ENCODE results near the gene BRD7.
"Not testable (repeated sequence)": the region's sequence is repeated elsewhere in the genome, so short reads cannot be mapped to it uniquely, and the experiment has no call there.

Gene BRD7

DNA sequence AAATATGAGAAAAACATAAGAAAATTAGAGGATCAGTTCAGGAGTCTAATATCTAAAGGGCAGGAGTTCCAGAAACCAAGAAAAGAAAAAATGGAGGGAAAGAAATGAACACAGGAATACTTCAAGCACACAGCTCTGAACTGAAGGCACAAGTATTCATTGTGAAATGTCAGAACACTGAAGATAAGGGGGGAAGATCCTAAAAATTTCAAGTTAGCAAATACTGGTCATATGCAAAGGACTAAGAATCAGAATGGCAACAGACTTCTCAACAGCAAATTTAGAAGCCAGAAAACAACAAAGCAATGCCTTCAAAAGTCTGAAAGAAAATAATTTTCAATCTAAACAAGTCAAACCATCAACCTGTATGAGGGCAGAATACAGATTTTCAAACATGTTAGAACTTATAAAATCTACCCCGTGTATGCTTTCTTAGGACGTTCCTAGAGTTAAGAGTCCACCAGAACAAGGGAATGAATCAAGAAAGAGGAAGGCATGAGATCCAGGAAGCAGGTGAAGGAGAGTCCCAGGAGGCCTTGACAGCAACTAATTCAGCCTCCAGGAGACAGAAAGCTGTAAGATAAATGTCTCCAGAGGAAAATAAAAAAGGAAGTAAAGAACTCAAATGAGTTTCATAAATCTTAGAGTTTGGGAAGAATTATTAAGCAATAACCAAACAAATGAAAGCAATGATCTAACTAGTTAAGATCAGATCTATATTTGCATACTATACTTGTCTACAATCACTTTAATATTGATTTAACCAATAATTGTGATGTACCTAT, 2.8 kb downstream of the BRD7 start:
- DNase-seq, result peak; percentile 56
- in situ Hi-C loops (cut with MboI; ENCODE audit: low pct_unique_long_range_greater_than_20kb, low sequenced_read_pairs), result no loop called here

DNA sequence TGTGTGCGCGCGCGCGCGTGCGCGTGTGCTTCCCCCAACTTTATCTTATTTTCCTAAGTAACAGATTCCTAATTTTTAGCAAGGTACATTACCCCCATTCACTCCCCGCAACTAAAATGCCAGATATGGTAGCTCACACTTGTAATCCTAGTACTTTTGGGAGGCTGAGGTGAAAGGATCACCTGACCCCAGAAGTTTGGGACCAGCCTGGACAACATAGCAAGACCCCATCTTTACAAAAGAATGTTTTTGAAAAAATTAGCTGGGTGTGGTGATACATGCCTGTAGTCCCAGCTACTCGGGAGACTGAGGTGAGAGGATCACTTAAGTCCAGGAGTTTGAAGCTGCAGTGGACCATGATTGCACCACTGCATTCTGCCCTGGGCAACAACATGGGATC, 5.1 kb downstream of the BRD7 start:
- in situ Hi-C loops (cut with MboI; ENCODE audit: low pct_unique_long_range_greater_than_20kb, low sequenced_read_pairs), result no loop called here
- DNase-seq, result no peak

- in situ Hi-C loops (cut with MboI; ENCODE audit: low pct_unique_long_range_greater_than_20kb, low sequenced_read_pairs), result no loop called here
- no peak for DNase-seq
These were observed 8.0 kb downstream of the BRD7 start for GRCh38 chr16:50360779-50361178.

- DNase-seq, result no peak
- in situ Hi-C loops (cut with MboI; ENCODE audit: low pct_unique_long_range_greater_than_20kb, low sequenced_read_pairs), result no loop called here
These were observed 8.6 kb downstream of the BRD7 start for GRCh38 chr16:50360033-50360778.

DNA sequence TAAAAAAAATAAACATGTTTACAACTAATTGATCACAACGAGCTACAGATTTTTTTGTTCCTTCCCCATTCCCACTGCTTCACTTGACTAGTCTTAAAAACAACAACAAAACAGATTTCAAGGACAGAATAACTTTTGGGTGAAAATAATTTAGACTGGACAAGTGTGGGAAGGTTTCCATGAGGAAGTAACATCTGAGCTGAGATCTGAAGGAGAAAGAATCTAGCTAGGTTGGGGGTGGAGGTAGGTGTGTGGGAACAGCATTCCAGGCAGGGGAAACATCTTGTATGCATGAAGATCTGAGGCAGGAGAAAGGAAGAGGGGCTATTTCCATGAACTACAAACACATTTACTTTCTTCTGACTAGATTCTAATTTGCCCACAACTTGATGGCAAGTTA, 9.2 kb downstream of the BRD7 start:
- in situ Hi-C loops (cut with MboI; ENCODE audit: low pct_unique_long_range_greater_than_20kb, low sequenced_read_pairs), result no loop called here
- DNase-seq, result no peak

GRCh38 chr16:50354629-50355456, 13.9 kb downstream of the BRD7 start:
- in situ Hi-C loops (cut with MboI; ENCODE audit: low pct_unique_long_range_greater_than_20kb, low sequenced_read_pairs), result no loop called here
- peak; percentile 45 for DNase-seq

- no peak for DNase-seq
- in situ Hi-C loops (cut with MboI; ENCODE audit: low pct_unique_long_range_greater_than_20kb, low sequenced_read_pairs), result no loop called here
These were observed 14.7 kb downstream of the BRD7 start for GRCh38 chr16:50354082-50354481.

- in situ Hi-C loops (cut with MboI; ENCODE audit: low pct_unique_long_range_greater_than_20kb, low sequenced_read_pairs), result no loop called here
- DNase-seq, result no peak
These were observed 16.8 kb downstream of the BRD7 start for GRCh38 chr16:50351952-50352351.

DNA sequence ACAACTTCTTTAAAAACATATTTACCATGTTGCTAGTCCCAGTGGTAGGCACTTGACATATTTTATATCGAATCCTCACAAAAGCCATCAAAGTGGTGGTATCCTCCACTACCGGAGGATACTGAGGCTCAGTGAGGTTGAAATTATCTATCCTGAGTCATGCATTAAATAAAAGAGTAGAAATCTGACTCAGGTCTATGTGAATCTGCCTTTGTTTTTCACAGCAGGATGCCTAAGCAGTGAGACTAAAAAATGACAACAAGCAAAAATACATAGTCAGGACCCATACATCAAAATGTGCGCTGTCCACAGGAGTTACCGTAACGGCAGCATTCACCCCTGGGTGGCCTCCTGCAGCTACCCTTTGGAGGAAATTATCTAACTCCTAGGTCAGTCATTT, 17.7 kb downstream of the BRD7 start:
- in situ Hi-C loops (cut with MboI; ENCODE audit: low pct_unique_long_range_greater_than_20kb, low sequenced_read_pairs), result no loop called here
- no peak for DNase-seq

DNA sequence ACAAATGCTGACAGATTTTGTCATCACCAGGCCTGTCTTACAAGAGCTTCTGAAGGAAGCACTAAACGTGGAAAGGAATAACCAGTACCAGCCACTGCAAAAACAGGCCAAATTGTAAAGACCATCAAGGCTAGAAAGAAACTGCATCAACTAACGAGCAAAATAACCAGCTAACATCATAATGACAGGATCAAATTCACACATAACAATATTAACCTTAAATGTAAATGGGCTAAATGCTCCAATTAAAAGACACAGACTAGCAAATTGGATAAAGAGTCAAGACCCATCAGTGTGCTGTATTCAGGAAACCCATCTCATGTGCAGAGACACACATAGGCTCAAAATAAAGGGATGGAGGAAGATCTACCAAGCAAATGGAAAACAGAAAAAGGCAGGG, 23.6 kb downstream of the BRD7 start:
- DNase-seq; in situ Hi-C loops (cut with MboI; ENCODE audit: low pct_unique_long_range_greater_than_20kb, low sequenced_read_pairs): not testable (repeated sequence)

DNA sequence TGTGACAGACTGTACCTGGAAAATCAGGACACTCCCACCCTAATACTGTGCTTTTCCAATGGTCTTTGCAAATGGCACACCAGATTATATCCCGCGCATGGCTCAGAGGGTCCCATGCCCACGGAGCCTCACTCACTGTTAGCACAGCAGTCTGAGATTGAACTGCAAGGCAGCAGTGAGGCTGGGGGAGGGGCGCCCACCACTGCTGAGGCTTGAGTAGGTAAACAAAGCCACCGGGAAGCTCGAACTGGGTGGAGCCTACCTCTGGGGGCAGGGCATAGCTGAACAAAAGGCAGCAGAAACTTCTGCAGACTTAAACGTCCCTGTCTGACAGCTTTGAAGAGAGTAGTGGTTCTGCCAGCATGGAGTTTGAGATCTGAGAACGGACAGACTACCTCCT, 25.2 kb downstream of the BRD7 start:
- DNase-seq; in situ Hi-C loops (cut with MboI; ENCODE audit: low pct_unique_long_range_greater_than_20kb, low sequenced_read_pairs): not testable (repeated sequence)

DNA sequence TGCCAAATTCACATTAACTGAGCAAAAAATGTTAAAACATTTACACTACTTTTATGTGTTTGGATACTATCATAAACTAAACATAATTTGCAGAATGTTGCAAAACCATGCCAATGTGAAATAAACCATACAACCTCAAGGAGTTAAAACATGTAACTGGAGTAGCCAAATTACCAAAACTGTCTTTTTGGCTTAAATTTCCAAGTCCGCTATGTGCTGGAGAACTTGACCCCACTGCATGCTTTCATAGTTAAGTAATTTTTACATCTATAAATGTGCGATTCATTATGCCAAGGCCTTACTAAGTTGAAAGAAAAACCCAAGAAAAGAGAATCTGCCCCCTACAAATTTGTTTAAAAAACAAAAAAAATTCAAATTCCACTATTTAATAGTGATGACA, 28.2 kb downstream of the BRD7 start:
- no peak for DNase-seq
- in situ Hi-C loops (cut with MboI; ENCODE audit: low pct_unique_long_range_greater_than_20kb, low sequenced_read_pairs), result no loop called here

GRCh38 chr16:50338371-50339231, 30.2 kb downstream of the BRD7 start:
- no peak for DNase-seq
- in situ Hi-C loops (cut with MboI; ENCODE audit: low pct_unique_long_range_greater_than_20kb, low sequenced_read_pairs), result no loop called here

DNA sequence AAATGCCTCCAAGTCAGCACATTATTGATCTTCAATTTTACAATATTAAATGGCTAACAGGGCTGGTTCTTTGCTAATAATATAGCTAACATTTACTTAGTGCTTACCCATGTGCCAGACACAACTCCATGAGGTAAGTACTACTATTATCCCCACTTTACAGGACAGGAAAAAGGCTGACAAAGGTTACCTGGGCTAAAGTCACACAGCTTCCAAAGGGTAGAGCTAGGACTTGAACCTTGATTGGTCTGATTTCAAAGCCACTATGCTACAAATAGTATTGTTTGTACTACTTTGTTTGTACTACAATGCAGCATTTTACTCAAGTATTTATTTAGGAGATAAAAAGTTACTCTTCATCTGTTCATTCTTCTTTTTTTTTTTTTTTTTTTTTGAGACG, 31.9 kb downstream of the BRD7 start:
- no peak for DNase-seq
- in situ Hi-C loops (cut with MboI; ENCODE audit: low pct_unique_long_range_greater_than_20kb, low sequenced_read_pairs), result no loop called here

DNA sequence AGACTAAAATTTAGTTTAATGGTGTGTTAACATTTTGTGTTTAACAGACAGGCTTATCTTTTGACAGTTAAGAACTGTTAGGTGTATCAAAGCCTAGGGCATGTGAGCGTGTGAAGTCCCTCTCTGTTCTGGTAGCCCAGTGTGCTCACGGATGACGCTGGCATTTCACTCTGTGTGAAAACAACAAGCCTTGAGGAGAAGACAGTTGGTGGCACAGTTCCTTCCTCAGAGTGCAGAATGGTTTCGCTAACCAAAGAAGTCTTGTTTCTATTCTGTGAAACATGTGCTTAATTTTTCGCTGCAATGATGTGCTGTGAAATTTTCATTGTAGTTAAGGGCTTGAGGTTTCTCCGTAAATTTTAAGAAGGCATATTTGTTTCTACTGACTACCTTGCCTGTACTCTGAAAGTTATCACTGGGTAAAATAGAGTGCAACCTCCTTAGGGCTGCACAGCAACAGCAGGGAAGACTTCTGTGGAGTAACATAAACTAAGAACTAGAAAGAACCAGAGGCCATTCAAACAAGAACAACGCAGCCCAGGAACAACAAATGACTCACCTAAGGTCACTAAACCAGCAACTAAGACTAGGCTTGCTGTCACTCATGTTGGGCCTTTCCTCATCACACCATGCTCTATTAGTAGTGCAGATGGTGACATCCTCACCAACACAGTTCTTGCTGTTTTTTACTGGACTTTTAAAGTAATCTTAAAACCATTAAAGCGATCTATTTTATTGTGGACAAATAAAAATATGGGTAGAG, 33.4 kb downstream of the BRD7 start:
- in situ Hi-C loops (cut with MboI; ENCODE audit: low pct_unique_long_range_greater_than_20kb, low sequenced_read_pairs), result no loop called here
- no peak for DNase-seq

- DNase-seq, result no peak
- in situ Hi-C loops (cut with MboI; ENCODE audit: low pct_unique_long_range_greater_than_20kb, low sequenced_read_pairs), result no loop called here
These were observed 34.4 kb downstream of the BRD7 start for GRCh38 chr16:50334106-50334975.

DNA sequence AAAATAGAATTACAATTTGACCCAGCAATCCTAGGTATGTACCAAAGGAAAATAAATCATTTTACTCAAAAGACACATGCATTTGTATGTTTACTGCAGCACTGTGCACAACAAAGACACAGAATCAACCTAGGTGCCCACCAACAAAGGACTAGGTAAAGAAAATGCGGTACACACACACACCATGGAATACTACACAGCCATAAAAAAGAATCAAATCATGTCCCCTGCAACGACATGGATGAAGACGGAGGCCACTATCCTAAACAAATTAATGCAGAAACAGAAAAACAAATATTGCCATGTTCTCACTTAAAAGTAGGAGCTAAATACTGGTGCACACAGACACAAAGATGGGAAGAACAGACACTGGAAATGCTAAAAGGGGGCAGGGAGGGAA, 36.2 kb downstream of the BRD7 start:
- no peak for DNase-seq
- in situ Hi-C loops (cut with MboI; ENCODE audit: low pct_unique_long_range_greater_than_20kb, low sequenced_read_pairs), result no loop called here

Data from KBM-7 (cell line).